HG03196 (cell line): ENCODE data around the gene HERPUD1.
A peak's percentile ranks its signal among the peaks of the same experiment; 100 is the strongest.
"Not testable (repeated sequence)": the region's sequence is repeated elsewhere in the genome, so short reads cannot be mapped to it uniquely, and the experiment has no call there.

ENCODE experiments used
- ATAC-seq: cut with Tn5 transposase; IDR thresholded peaks from one replicate; pipeline ENCODE4 v1.9.1; 2021; ENCODE audit not compliant: unreplicated experiment

Gene HERPUD1

GRCh38 chr16:56977823-56978430 is 46.0 kb downstream of the HERPUD1 start:
- ATAC-seq: no peak

GRCh38 chr16:56980201-56980535 is 48.2 kb downstream of the HERPUD1 start:
- no peak for ATAC-seq

- peak; percentile 62 for ATAC-seq
These were observed 49.1 kb downstream of the HERPUD1 start for GRCh38 chr16:56980792-56981724.

DNA sequence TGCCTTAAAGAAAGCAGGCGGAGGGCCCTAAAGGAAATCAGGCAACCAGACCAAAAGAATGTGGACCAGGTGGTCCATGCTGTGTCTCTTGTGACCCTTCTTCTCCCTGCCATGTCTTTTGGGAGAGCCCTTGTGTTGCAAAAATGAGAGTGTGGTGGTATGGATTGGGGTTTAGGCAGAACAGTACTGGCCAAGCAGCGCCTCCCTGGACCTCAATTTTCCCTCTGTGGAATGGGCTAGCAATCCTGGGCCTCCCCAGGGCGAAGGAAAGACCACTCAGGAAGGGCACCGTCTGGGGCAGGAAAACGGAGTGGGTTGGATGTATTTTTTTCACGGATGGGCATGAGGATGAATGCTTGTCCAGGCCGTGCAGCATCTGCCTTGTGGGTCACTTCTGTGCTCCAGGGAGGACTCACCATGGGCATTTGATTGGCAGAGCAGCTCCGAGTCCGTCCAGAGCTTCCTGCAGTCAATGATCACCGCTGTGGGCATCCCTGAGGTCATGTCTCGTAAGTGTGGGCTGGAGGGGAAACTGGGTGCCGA is 49.9 kb downstream of the HERPUD1 start:
- no peak for ATAC-seq

DNA sequence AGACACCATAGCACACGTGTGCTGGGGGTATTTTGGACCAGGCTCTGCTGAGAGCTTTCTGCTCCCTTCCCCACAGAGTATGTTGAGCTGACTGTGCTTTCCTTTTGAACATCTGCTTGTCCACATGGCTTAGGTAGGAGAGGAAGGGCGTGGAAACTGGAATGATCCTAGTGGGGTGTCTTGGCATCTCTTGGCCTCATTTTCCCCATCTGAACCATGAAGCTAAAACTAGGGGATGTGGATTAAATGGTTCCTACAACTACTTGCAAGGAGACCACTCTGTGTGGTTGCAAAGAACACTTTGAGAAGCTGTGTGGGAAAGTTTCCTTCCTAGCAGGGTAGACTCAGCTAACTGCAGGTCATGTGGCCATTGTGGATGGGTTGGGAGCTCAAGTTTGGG is 50.8 kb downstream of the HERPUD1 start:
- ATAC-seq: no peak

DNA sequence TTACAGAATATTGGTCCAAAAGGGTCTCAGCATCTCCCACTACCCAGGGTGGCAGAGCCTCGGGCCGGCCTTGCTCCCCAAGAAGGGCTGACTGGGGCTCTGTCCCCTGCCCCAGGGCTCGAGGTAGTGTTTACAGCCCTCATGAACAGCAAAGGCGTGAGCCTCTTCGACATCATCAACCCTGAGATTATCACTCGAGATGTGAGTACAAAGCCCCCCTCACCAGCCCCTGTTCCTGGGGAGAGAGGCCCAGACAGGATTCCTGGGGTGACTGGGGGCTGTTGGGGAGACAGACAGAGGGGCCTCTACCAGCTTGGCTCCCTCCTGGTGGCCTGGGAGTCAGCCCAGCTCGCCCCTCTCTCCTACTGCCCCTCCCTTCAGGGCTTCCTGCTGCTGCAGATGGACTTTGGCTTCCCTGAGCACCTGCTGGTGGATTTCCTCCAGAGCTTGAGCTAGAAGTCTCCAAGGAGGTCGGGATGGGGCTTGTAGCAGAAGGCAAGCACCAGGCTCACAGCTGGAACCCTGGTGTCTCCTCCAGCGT is 51.3 kb downstream of the HERPUD1 start:
- ATAC-seq: no peak

GRCh38 chr16:56984639-56985038 is 52.7 kb downstream of the HERPUD1 start:
- ATAC-seq: no peak

GRCh38 chr16:56985288-56985961 is 53.5 kb downstream of the HERPUD1 start:
- no peak for ATAC-seq

- ATAC-seq: no peak
These were observed 54.0 kb downstream of the HERPUD1 start for GRCh38 chr16:56985962-56986360.

- ATAC-seq: no peak
These were observed 54.4 kb downstream of the HERPUD1 start for GRCh38 chr16:56986361-56986760.

- not testable (repeated sequence) for ATAC-seq
These were observed 55.0 kb downstream of the HERPUD1 start for GRCh38 chr16:56986908-56987307.

DNA sequence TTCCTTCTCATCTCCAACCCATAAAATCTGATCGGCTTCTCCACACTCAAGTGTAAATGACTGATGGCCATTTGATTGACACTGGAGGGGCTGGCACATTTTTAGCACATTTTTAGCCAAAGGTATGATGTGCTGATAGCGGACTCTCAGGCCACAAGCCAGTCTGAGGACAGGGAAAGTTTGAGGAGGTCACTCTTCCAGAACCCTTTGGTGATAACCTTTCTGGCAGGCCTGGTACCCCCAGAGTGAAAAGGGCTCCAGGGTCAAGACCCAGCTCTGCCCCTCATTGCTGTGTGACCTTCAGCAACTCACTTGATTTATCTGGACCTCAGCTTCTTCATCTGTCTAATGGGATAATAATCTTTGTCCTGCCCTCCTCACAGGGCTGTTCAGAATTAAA is 55.8 kb downstream of the HERPUD1 start:
- no peak for ATAC-seq

GRCh38 chr16:56988161-56988947 is 56.4 kb downstream of the HERPUD1 start:
- no peak for ATAC-seq

- peak; percentile 73 for ATAC-seq
These were observed 57.3 kb downstream of the HERPUD1 start, which contains the start of gene NLRC5 for GRCh38 chr16:56988948-56989945. Gene NLRC5 (plus strand): TSS chr16:56989557. CDS start chr16:57020713, 31,156 bp downstream.

GRCh38 chr16:56989988-56990387 is 58.0 kb downstream of the HERPUD1 start:
- no peak for ATAC-seq

GRCh38 chr16:56990407-56991286 is 58.7 kb downstream of the HERPUD1 start:
- ATAC-seq: no peak

DNA sequence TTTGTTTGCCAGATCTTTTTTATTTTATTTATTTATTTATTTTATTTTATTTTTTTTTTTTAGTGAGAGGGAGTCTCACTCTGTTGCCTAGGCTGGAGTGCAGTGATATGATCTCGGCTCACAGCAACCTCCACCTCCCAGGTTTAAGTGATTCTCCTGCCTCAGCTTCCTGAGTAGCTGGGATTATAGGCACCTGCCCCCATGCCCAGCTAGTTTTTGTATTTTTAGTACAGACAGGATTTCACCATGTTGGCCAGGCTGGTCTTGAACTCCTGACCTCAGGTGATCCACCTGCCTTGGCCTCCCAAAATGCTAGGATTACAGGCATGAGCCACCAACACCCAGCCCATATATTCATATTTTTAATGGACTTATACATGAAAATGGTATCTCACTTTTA is 60.5 kb downstream of the HERPUD1 start:
- ATAC-seq: not testable (repeated sequence)

DNA sequence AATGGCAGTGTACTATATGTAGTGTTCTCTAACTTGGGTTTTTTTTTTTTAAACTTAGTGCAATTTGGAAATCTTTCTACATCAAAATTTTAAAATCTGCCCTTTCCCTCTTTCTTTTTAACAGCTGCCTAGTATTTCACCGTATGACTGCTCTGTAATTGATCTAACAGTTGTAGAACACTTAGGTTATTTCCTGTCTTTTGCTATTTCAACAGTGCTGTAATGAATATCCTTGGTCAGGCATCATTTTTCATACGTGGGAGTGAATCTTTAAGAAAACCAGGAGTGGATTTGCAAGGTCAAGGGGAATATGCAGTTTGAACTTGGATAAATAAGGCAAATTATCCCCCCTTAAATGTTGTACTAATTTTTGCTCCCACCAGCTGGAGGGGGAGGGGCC is 61.3 kb downstream of the HERPUD1 start:
- no peak for ATAC-seq
